GM12892 (cell line): ENCODE results near the gene HAPLN3.

Experiments
- POLR2A ChIP-seq: IDR thresholded peaks from 2 replicates; pipeline ENCODE4 v1.6.1; 2011; ENCODE audit warnings: low read depth, low read length, control low read depth
- TAF1 ChIP-seq: IDR thresholded peaks from 2 replicates; pipeline ENCODE4 v1.6.1; 2011; ENCODE audit warnings: low read depth, mild to moderate bottlenecking, control low read depth, low read length, borderline replicate concordance

GRCh38 chr15:88835646-88836045 is 59.7 kb downstream of the HAPLN3 start:
- TF ChIP-seq POLR2A (no peak), TAF1 (no peak)
